Dedifferentiated amniotic fluid mesenchymal stem cell (primary cell): ENCODE data around the gene RASL12.
"Not testable (repeated sequence)": the region's sequence is repeated elsewhere in the genome, so short reads cannot be mapped to it uniquely, and the experiment has no call there.

Source experiments
- DNase-seq: peaks from one replicate; pipeline ENCODE4 v3.0.0-alpha.2; 2016; ENCODE audit errors: extremely low spot score

The RASL12 gene

GRCh38 chr15:65075607-65076395, 8.0 kb upstream of the RASL12 start:
- DNase-seq: not testable (repeated sequence)

GRCh38 chr15:65074946-65075345, 7.2 kb upstream of the RASL12 start:
- DNase-seq: not testable (repeated sequence)

- no peak for DNase-seq
Measured at GRCh38 chr15:65072617-65073016, 4.8 kb upstream of the RASL12 start.

- no peak for DNase-seq
Measured at GRCh38 chr15:65072027-65072426, 4.2 kb upstream of the RASL12 start.

GRCh38 chr15:65071381-65071811, 3.6 kb upstream of the RASL12 start:
- DNase-seq: no peak

- no peak for DNase-seq
Measured at GRCh38 chr15:65069779-65070546, 2.2 kb upstream of the RASL12 start.

- DNase-seq: peak; percentile 64
Measured at GRCh38 chr15:65069179-65069578, 1.4 kb upstream of the RASL12 start.

GRCh38 chr15:65068403-65068788, 605 bp upstream of the RASL12 start:
- no peak for DNase-seq

GRCh38 chr15:65067317-65067644, 510 bp downstream of the RASL12 start:
- DNase-seq: no peak

- DNase-seq: no peak
Measured at GRCh38 chr15:65066635-65067316, 1.0 kb downstream of the RASL12 start.

- DNase-seq: no peak
Measured at GRCh38 chr15:65066001-65066634, 1.7 kb downstream of the RASL12 start.

GRCh38 chr15:65062726-65063125, 5.1 kb downstream of the RASL12 start:
- no peak for DNase-seq

- DNase-seq: no peak
Measured at GRCh38 chr15:65062061-65062460, 5.7 kb downstream of the RASL12 start.

- no peak for DNase-seq
Measured at GRCh38 chr15:65060641-65061397, 7.0 kb downstream of the RASL12 start.

- DNase-seq: no peak
Measured at GRCh38 chr15:65059931-65060596, 7.7 kb downstream of the RASL12 start.

GRCh38 chr15:65059369-65059750, 8.4 kb downstream of the RASL12 start:
- no peak for DNase-seq

GRCh38 chr15:65058394-65059368, 9.1 kb downstream of the RASL12 start:
- DNase-seq: no peak

- DNase-seq: no peak
Measured at GRCh38 chr15:65057549-65057940, 10.2 kb downstream of the RASL12 start.

GRCh38 chr15:65056868-65057548, 10.8 kb downstream of the RASL12 start:
- DNase-seq: no peak
